HEK293 (cell line): Measurements from ENCODE around the gene GAL3ST2.

Source experiments
- CTCF ChIA-PET: fragments of 350-600 bp; formaldehyde crosslinking; extraction: SDS; loops from one replicate; lab custom pipeline; 2021; ENCODE audit warnings: antibody characterized with exemption; lab: Yijun Ruan, JAX
- POLR2A ChIA-PET: fragments of 300-600 bp; formaldehyde crosslinking; extraction: SDS; loops from one replicate; lab custom pipeline; 2020; ENCODE audit warnings: antibody characterized with exemption, inconsistent platforms; lab: Yijun Ruan, JAX
- H3K27ac ChIP-seq: fragments of 200-500 bp; sonication (Bioruptor generic); 2 replicates; pipeline ENCODE4 v1.5.1; 2014; ENCODE audit warnings: low read depth, low read length, control low read depth, inconsistent platforms; ENCODE audit errors: extremely low read depth
- H3K36me3 ChIP-seq, 2 experiments: fragments of 200-500 bp in 1 of 2; sonication (Bioruptor generic) in 1 of 2; 1 replicate in 1 of 2; 2 replicates in 1 of 2; pipeline ENCODE4 v1.5.1; 2014 to 2017; ENCODE audit warnings: inconsistent platforms in 2 of 2, low read length in 2 of 2; ENCODE audit not compliant: control insufficient read depth in 2 of 2, insufficient read depth in 1 of 2
- H3K4me1 ChIP-seq: fragments of 200-500 bp; sonication (Bioruptor generic); 2 replicates; pipeline ENCODE4 v1.5.1; 2014; ENCODE audit warnings: mild to moderate bottlenecking, low read length, inconsistent platforms; ENCODE audit not compliant: control insufficient read depth, insufficient read depth
- H3K4me3 ChIP-seq: 2 replicates; pipeline ENCODE4 v1.5.1; 2011; ENCODE audit warnings: low read depth, mild to moderate bottlenecking, control low read depth, low read length, moderate library complexity
- H3K9me3 ChIP-seq: fragments of 200-500 bp; sonication (Bioruptor generic); 2 replicates; pipeline ENCODE4 v1.5.1; 2014; ENCODE audit warnings: low read depth, low read length, inconsistent platforms; ENCODE audit not compliant: control insufficient read depth, insufficient read depth
- AEBP2 ChIP-seq: fragments of 450-650 bp; formaldehyde crosslinking; IDR thresholded peaks from 2 replicates; pipeline ENCODE4 v1.5.1; 2016; ENCODE audit warnings: missing biosample characterization, missing genetic modification characterization, borderline replicate concordance
- BCL11A ChIP-seq: fragments of 450-650 bp; formaldehyde crosslinking; IDR thresholded peaks from 2 replicates; pipeline ENCODE4 v1.5.1; 2016; ENCODE audit warnings: low read depth, missing biosample characterization, missing genetic modification characterization
- OVOL3 ChIP-seq: fragments of 450-650 bp; formaldehyde crosslinking; IDR thresholded peaks from 2 replicates; pipeline ENCODE4 v1.5.1; 2016; ENCODE audit warnings: missing biosample characterization, missing genetic modification characterization
- PRDM4 ChIP-seq: fragments of 450-650 bp; formaldehyde crosslinking; IDR thresholded peaks from 2 replicates; pipeline ENCODE4 v1.5.1; 2017; ENCODE audit warnings: missing biosample characterization, missing genetic modification characterization
- SCRT2 ChIP-seq: fragments of 450-650 bp; formaldehyde crosslinking; IDR thresholded peaks from 2 replicates; pipeline ENCODE4 v1.5.1; 2016; ENCODE audit warnings: missing biosample characterization, missing genetic modification characterization
- TCF7L2 ChIP-seq: IDR thresholded peaks from 2 replicates; pipeline ENCODE4 v1.6.1; 2011; ENCODE audit warnings: low read depth, mild to moderate bottlenecking, inconsistent platforms, low read length, moderate library complexity, borderline replicate concordance
- ZBTB21 ChIP-seq: fragments of 450-650 bp; formaldehyde crosslinking; IDR thresholded peaks from 2 replicates; pipeline ENCODE4 v1.5.1; 2017; ENCODE audit warnings: missing biosample characterization, missing genetic modification characterization
- ZNF10 ChIP-seq: fragments of 450-650 bp; formaldehyde crosslinking; IDR thresholded peaks from 2 replicates; pipeline ENCODE4 v1.5.1; 2017; ENCODE audit warnings: missing biosample characterization, missing genetic modification characterization
- ZNF2 ChIP-seq: fragments of 450-650 bp; formaldehyde crosslinking; IDR thresholded peaks from 2 replicates; pipeline ENCODE4 v1.5.1; 2016; ENCODE audit warnings: missing biosample characterization, missing genetic modification characterization
- ZNF266 ChIP-seq: fragments of 450-650 bp; formaldehyde crosslinking; IDR thresholded peaks from 2 replicates; pipeline ENCODE4 v1.5.1; 2016; ENCODE audit warnings: missing biosample characterization, missing genetic modification characterization, low read depth
- ZNF394 ChIP-seq: fragments of 450-650 bp; formaldehyde crosslinking; IDR thresholded peaks from 2 replicates; pipeline ENCODE4 v1.5.1; 2016; ENCODE audit warnings: missing biosample characterization, missing genetic modification characterization, mild to moderate bottlenecking, moderate library complexity, borderline replicate concordance
- ZNF426 ChIP-seq: fragments of 450-650 bp; formaldehyde crosslinking; IDR thresholded peaks from 2 replicates; pipeline ENCODE4 v1.5.1; 2017; ENCODE audit warnings: missing biosample characterization, missing genetic modification characterization, mild to moderate bottlenecking, inconsistent platforms, moderate library complexity
- ZNF488 ChIP-seq: fragments of 450-650 bp; formaldehyde crosslinking; IDR thresholded peaks from 2 replicates; pipeline ENCODE4 v1.5.1; 2016; ENCODE audit warnings: missing biosample characterization, missing genetic modification characterization
- ZNF521 ChIP-seq: fragments of 450-650 bp; formaldehyde crosslinking; IDR thresholded peaks from 2 replicates; pipeline ENCODE4 v1.5.1; 2017; ENCODE audit warnings: missing biosample characterization, mild to moderate bottlenecking, missing genetic modification characterization
- ZNF571 ChIP-seq: fragments of 450-650 bp; formaldehyde crosslinking; IDR thresholded peaks from 2 replicates; pipeline ENCODE4 v1.5.0; 2017; ENCODE audit warnings: missing biosample characterization, missing genetic modification characterization
- TF ChIP-seq, protein P1 (sequence below): fragments of 450-650 bp; formaldehyde crosslinking; IDR thresholded peaks from 2 replicates; pipeline ENCODE4 v1.5.1; 2017; ENCODE audit warnings: missing biosample characterization, missing genetic modification characterization
- TF ChIP-seq, protein P2 (sequence below): fragments of 450-650 bp; formaldehyde crosslinking; IDR thresholded peaks from 2 replicates; pipeline ENCODE4 v1.5.1; 2016; ENCODE audit warnings: missing biosample characterization, missing genetic modification characterization

The GAL3ST2 gene

DNA sequence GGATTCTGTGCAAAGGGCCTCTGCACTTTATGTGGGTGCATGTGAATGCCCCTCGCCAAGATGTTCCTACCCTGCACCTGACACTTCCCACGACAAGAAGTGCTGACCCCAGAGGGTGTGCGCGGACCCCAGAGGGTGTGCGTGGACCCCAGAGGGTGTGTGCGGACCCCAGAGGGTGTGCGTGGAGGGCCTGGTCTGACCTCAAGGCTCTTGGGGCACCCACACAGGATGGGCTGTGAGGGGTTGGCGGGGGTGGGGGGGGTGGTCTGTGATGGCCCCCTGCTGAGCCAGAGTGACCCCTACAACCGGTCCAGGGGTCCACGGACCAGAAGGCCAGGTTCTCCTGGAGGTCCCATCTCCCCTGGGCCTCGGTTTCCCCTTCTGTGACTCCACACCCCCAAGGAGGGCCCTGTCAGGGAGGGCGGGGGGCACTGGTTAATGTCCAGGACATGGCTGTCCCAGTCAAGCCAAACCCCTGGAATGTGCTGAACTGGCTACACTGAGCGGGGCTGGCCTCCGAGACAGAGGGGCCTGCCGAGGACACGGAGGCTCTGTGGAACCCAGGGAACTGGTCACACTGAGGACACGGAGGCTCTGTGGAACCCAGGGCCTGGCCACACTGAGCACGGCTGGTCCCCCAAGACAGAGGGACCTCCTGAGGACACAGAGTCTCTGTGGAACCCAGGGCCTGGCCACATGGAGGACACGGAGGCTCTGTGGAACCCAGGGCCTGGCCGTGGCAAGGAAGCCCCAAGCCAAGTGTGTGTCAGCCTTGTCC is 35.5 kb downstream of the GAL3ST2 start:
- CTCF ChIA-PET: no interaction called here
- TF ChIP-seq OVOL3 (tag by site-specific recombination) (no peak), ZNF521 (tag by site-specific recombination) (no peak), ZNF426 (tag by site-specific recombination) (no peak), SCRT2 (tag by site-specific recombination) (no peak), BCL11A (no peak), ZNF2 (tag by site-specific recombination) (no peak), ZNF488 (tag by site-specific recombination) (no peak), ZNF266 (tag by site-specific recombination) (no peak), ZNF571 (tag by site-specific recombination) (no peak), ZNF394 (tag by site-specific recombination) (no peak), ZNF10 (tag by site-specific recombination) (no peak), TCF7L2 (no peak), AEBP2 (tag by site-specific recombination) (no peak), ZBTB21 (tag by site-specific recombination) (no peak), PRDM4 (no peak)
- TF ChIP-seq, protein P1, sequence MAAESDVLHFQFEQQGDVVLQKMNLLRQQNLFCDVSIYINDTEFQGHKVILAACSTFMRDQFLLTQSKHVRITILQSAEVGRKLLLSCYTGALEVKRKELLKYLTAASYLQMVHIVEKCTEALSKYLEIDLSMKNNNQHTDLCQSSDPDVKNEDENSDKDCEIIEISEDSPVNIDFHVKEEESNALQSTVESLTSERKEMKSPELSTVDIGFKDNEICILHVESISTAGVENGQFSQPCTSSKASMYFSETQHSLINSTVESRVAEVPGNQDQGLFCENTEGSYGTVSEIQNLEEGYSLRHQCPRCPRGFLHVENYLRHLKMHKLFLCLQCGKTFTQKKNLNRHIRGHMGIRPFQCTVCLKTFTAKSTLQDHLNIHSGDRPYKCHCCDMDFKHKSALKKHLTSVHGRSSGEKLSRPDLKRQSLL: no peak
- TF ChIP-seq, protein P2, sequence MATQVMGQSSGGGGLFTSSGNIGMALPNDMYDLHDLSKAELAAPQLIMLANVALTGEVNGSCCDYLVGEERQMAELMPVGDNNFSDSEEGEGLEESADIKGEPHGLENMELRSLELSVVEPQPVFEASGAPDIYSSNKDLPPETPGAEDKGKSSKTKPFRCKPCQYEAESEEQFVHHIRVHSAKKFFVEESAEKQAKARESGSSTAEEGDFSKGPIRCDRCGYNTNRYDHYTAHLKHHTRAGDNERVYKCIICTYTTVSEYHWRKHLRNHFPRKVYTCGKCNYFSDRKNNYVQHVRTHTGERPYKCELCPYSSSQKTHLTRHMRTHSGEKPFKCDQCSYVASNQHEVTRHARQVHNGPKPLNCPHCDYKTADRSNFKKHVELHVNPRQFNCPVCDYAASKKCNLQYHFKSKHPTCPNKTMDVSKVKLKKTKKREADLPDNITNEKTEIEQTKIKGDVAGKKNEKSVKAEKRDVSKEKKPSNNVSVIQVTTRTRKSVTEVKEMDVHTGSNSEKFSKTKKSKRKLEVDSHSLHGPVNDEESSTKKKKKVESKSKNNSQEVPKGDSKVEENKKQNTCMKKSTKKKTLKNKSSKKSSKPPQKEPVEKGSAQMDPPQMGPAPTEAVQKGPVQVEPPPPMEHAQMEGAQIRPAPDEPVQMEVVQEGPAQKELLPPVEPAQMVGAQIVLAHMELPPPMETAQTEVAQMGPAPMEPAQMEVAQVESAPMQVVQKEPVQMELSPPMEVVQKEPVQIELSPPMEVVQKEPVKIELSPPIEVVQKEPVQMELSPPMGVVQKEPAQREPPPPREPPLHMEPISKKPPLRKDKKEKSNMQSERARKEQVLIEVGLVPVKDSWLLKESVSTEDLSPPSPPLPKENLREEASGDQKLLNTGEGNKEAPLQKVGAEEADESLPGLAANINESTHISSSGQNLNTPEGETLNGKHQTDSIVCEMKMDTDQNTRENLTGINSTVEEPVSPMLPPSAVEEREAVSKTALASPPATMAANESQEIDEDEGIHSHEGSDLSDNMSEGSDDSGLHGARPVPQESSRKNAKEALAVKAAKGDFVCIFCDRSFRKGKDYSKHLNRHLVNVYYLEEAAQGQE: no peak
- no peaks in the 10 kb centered on the region for H3K4me1 ChIP-seq

More for the DNA sequence above, 35.5 kb downstream of the GAL3ST2 start:
- no peak overlapping the region for H3K4me3 ChIP-seq
- H3K36me3 ChIP-seq: no peaks in the 10 kb centered on the region
- no peaks in the 10 kb centered on the region for H3K9me3 ChIP-seq
- POLR2A ChIA-PET: no interaction called here
- no peak overlapping the region for H3K27ac ChIP-seq
